GM23248 (cell line): ENCODE data around the gene APLF. TPM values are rescaled to one million over a fixed set of nuclear protein-coding genes. Genes with fewer than 3 reads are reported as not detected.
A peak's percentile ranks its signal among the peaks of the same experiment; 100 is the strongest.
"Not testable (repeated sequence)": the region's sequence is repeated elsewhere in the genome, so short reads cannot be mapped to it uniquely, and the experiment has no call there.

Experiments used
- DNase-seq: peaks from one replicate; pipeline ENCODE4 v3.0.0-alpha.2; 2015
- H2AFZ ChIP-seq: fragments of 200-600 bp; sonication (generic); 2 replicates; pipeline ENCODE4 v1.6.1; 2016; ENCODE audit warnings: antibody characterized with exemption
- H3F3A ChIP-seq: fragments of 200-600 bp; sonication (generic); 2 replicates; pipeline ENCODE4 v1.6.1; 2016; ENCODE audit warnings: mild to moderate bottlenecking, antibody characterized with exemption, mixed run types; ENCODE audit not compliant: insufficient read depth
- H3K27ac ChIP-seq: fragments of 200-600 bp; sonication (generic); 2 replicates; pipeline ENCODE4 v1.5.1; 2016; ENCODE audit warnings: mild to moderate bottlenecking
- H3K27me3 ChIP-seq: fragments of 200-600 bp; sonication (generic); replicated peaks from 2 replicates; pipeline ENCODE4 v1.6.1; 2016; ENCODE audit warnings: mild to moderate bottlenecking; ENCODE audit not compliant: insufficient read depth
- H3K36me3 ChIP-seq: fragments of 200-600 bp; sonication (generic); 2 replicates; pipeline ENCODE4 v1.6.1; 2016; ENCODE audit warnings: low read depth, mild to moderate bottlenecking
- H3K4me1 ChIP-seq: fragments of 200-600 bp; sonication (generic); 2 replicates; pipeline ENCODE4 v1.6.1; 2016; ENCODE audit warnings: mild to moderate bottlenecking; ENCODE audit not compliant: insufficient read depth
- H3K4me2 ChIP-seq: fragments of 200-600 bp; sonication (generic); one replicate; pipeline ENCODE4 v1.6.1; 2016; ENCODE audit warnings: mild to moderate bottlenecking; ENCODE audit not compliant: unreplicated experiment
- H3K4me3 ChIP-seq: fragments of 200-600 bp; sonication (generic); 2 replicates; pipeline ENCODE4 v1.5.1; 2016; ENCODE audit warnings: mild to moderate bottlenecking
- H3K79me2 ChIP-seq: fragments of 200-600 bp; sonication (generic); 2 replicates; pipeline ENCODE4 v1.6.1; 2016; ENCODE audit warnings: mild to moderate bottlenecking; ENCODE audit not compliant: insufficient read depth
- H3K9ac ChIP-seq: fragments of 200-600 bp; sonication (generic); 2 replicates; pipeline ENCODE4 v1.6.1; 2016; ENCODE audit warnings: mild to moderate bottlenecking
- H3K9me2 ChIP-seq: fragments of 200-600 bp; sonication (generic); 2 replicates; pipeline ENCODE4 v1.6.1; 2016; ENCODE audit warnings: mixed run types, mild to moderate bottlenecking, moderate library complexity; ENCODE audit not compliant: insufficient read depth
- H3K9me3 ChIP-seq: fragments of 200-600 bp; sonication (generic); one replicate; pipeline ENCODE4 v1.6.1; 2017; ENCODE audit warnings: low read depth
- H4K20me1 ChIP-seq: fragments of 200-600 bp; sonication (generic); 2 replicates; pipeline ENCODE4 v1.6.0; 2016; ENCODE audit not compliant: insufficient read depth
- EZH2 ChIP-seq: fragments of 200-600 bp; sonication (generic); IDR thresholded peaks from 2 replicates; pipeline ENCODE4 v1.6.1; 2018; ENCODE audit warnings: antibody characterized with exemption, mild to moderate bottlenecking; ENCODE audit not compliant: insufficient read depth, poor library complexity, severe bottlenecking
- EZH2phosphoT487 ChIP-seq: fragments of 200-600 bp; sonication (generic); IDR thresholded peaks from 2 replicates; pipeline ENCODE4 v1.6.1; 2018; ENCODE audit warnings: antibody characterized with exemption, moderate library complexity, mild to moderate bottlenecking, low read depth; ENCODE audit not compliant: insufficient read depth
- WGBS, 2 experiments: methylation state at CpG; one replicate each; pipeline ENCODE4 v1.1.6; 2015 to 2017; ENCODE audit warnings: low lambda C conversion rate in 2 of 2, low coverage in 1 of 2; ENCODE audit errors: missing lambda C conversion rate in 2 of 2; 5-methylcytosine and 5-hydroxymethylcytosine counted together
- in situ Hi-C: fragments of 300-500 bp; cut with MboI; formaldehyde crosslinking; loops from 2 replicates; pipeline ENCODE4 v1.15.0; 2020
- polyA plus RNA-seq: library from polyadenylated mRNA; unstranded; fragments of >200 nt; fragmentation: Nextera tagmentation; extraction: Ambion mirVana; gene quantifications from 2 replicates; pipeline ENCODE4 v1.2.1, GENCODE V29; 2016
- total RNA-seq: library from RNA; depleted of rRNA; stranded (reverse); fragments of >200 nt; shearing (Covaris generic); gene quantifications from 2 replicates; pipeline ENCODE4 v1.2.3, GENCODE V29; 2014

APLF gene
- total and polyA plus RNA-seq, 2 experiments from 2014 or later, result 3.6 to 4.0 TPM

DNA sequence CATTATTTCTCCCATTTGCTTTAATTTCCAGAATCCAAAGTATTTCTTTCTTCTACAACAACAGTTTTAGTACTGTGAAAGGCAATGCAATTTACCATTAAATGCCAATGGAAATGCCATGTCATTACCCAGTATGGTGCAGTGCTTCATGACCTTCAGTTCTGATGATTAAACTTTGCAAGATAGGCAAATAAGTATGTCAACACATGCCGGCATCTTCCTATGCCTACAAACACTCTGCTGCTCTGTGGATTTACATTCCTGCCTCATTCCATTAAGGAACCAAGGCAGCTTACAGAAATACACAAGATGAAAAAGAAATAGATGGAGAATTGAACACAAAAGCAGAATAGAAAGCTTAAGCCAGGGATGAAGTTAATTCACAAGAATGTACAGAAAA, 123.3 kb downstream of the APLF start:
- H3K79me2 ChIP-seq, result no peaks in the 10 kb centered on the region
- no peaks in the 10 kb centered on the region for H3K36me3 ChIP-seq
- no peaks in the 10 kb centered on the region for H4K20me1 ChIP-seq
- WGBS, 2 experiments, result 98 to 100% methylated on average over 1 of the region's 1 CpG
- H3K27me3 ChIP-seq, result no peaks in the 10 kb centered on the region
- TF ChIP-seq EZH2phosphoT487 (no peak), EZH2 (no peak)
- no peak overlapping the region for H3K9ac ChIP-seq
- no peaks in the 10 kb centered on the region for H3K9me3 ChIP-seq
- no peak for DNase-seq
- H3F3A ChIP-seq, result no peaks in the 10 kb centered on the region
- in situ Hi-C loops, result no loop called here
- no peaks in the 10 kb centered on the region for H3K9me2 ChIP-seq
- H2AFZ ChIP-seq, result no peak overlapping the region
- H3K4me3 ChIP-seq, result no peak overlapping the region
- H3K4me2 ChIP-seq, result no peak overlapping the region
- H3K27ac ChIP-seq, result no peak overlapping the region
- H3K4me1 ChIP-seq, result no peaks in the 10 kb centered on the region

DNA sequence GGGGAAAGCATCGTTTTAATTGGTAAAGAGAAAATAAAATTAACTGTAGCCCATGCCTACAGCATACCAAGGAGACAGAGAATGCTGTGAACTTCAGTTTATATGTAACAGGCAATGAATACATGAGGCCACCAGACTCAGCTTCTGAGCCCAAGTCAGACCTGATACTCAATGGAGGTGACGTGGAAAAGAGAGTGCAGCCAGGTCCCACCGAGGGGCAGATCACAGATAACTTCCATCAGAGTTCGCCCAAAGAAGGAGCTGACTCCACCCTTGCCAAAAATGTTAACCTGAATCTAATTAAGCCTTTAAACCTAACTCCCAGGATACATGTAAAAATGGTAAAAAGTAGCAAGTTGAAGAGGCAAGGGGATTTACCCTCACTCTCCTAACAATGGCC, 123.8 kb downstream of the APLF start:
- in situ Hi-C loops, result no loop called here
- Histone ChIP-seq H3K4me3 (no peak overlapping the region), H3K36me3 (no peaks in the 10 kb centered on the region), H3K4me1 (no peaks in the 10 kb centered on the region), H3K27me3 (no peaks in the 10 kb centered on the region), H3F3A (no peaks in the 10 kb centered on the region), H3K27ac (no peak overlapping the region), H3K4me2 (no peak overlapping the region), H2AFZ (no peak overlapping the region), H3K9me2 (no peaks in the 10 kb centered on the region), H3K79me2 (no peaks in the 10 kb centered on the region), H3K9ac (no peak overlapping the region), H3K9me3 (no peaks in the 10 kb centered on the region), H4K20me1 (no peaks in the 10 kb centered on the region)
- DNase-seq, result no peak
- TF ChIP-seq EZH2phosphoT487 (no peak), EZH2 (no peak)
- 74 to 75% methylated on average over 4 of the region's 4 CpGs for WGBS, 2 experiments

DNA sequence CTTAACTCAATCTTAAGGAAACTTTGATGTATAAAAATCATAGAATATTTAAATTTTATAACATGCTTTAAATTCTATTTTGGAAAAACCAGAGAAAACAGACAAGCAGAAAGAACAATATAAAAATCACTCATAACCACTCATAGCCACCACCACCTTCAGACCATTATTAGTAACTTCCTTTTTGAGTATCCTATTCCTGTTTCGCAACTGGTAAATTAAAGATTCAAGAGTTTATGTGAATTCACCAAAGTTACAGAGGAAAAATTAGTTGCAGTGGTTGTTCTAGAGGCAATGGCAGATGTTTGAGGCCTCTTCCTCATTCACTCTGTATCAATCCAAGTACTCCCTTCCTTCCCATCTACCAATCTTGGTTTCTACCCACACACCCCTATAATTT, 126.7 kb downstream of the APLF start:
- DNase-seq, result peak; percentile 3
- H3K36me3 ChIP-seq, result no peaks in the 10 kb centered on the region
- no peaks in the 10 kb centered on the region for H3K27me3 ChIP-seq
- TF ChIP-seq EZH2phosphoT487, result no peak
- no peak for TF ChIP-seq EZH2
- no peaks in the 10 kb centered on the region for H4K20me1 ChIP-seq
- H3K4me2 ChIP-seq, result no peak overlapping the region
- H3K4me1 ChIP-seq, result no peaks in the 10 kb centered on the region
- H3K27ac ChIP-seq, result no peak overlapping the region
- H2AFZ ChIP-seq, result no peak overlapping the region
- in situ Hi-C loops, result no loop called here
- H3K9me3 ChIP-seq, result no peaks in the 10 kb centered on the region
- 90 to 98% methylated on average over 1 of the region's 1 CpG for WGBS, 2 experiments
- H3K9me2 ChIP-seq, result no peaks in the 10 kb centered on the region
- no peaks in the 10 kb centered on the region for H3F3A ChIP-seq
- no peak overlapping the region for H3K9ac ChIP-seq
- H3K4me3 ChIP-seq, result no peak overlapping the region
- H3K79me2 ChIP-seq, result no peaks in the 10 kb centered on the region

DNA sequence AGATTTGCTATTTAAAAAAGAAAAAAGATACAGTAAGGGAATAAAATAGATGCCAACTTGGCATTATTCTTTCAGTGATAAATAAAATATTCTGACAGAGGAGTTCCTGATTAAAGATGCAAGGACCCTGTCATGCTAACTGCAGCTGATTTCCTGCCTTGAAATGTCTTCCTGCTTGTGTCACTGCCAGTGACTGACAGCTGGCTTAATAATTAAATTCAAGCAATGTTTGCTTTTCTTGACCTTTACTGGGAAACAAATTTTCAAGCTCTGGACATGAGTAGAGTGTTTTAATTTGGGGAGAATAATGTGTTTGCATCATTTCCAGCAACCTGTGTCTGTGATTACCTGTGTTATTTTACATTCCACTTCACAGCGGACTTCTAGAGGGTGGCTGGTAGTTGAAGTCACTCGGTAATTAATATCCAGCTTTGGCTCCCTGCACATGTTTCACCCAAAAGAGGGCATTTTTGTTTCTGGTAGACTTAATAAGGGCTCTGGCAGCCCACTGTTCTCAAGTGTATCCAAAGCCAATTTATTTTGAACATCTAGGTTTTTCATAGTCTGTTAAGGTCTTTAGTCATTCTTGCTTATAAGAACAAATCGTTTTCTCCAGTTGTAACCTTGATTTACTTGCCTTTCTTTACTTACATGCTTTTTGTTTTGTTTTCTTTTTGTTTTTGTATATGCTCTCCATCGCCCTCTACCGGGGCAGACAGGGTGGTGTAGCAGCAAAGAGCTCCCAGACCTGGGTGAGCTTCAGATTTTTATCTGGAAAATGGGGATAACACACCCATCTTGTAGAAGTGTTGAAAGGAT, 127.5 kb downstream of the APLF start:
- Histone ChIP-seq H3K9me3 (no peaks in the 10 kb centered on the region), H3F3A (no peaks in the 10 kb centered on the region), H3K79me2 (no peaks in the 10 kb centered on the region), H3K9me2 (no peaks in the 10 kb centered on the region), H4K20me1 (no peaks in the 10 kb centered on the region), H3K4me2 (no peak overlapping the region), H3K27ac (no peak overlapping the region), H2AFZ (peak overlapping the region; percentile 44), H3K4me1 (no peaks in the 10 kb centered on the region), H3K4me3 (no peak overlapping the region), H3K27me3 (no peaks in the 10 kb centered on the region), H3K36me3 (no peaks in the 10 kb centered on the region), H3K9ac (no peak overlapping the region)
- 28 to 30% methylated on average over 5 of the region's 5 CpGs for WGBS, 2 experiments
- DNase-seq, result peak; percentile 57
- no peak for TF ChIP-seq EZH2phosphoT487
- no peak for TF ChIP-seq EZH2
- in situ Hi-C loops, result no loop called here

DNA sequence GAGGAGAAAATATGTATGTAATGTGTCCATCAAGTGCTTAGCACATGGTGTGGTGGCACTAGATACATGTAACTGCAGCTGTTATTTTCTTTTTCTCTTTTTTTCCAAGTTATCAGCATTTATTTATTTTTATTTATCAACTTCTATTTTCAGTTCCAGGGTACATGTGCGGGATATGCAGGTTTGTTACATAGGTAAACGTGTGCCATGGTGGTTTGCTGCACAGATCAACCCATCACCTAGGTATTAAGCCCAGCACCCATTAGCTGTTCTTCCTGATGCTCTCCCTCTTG, 128.1 kb downstream of the APLF start:
- H3K36me3 ChIP-seq, H3F3A ChIP-seq, H3K9me2 ChIP-seq, H3K9me3 ChIP-seq, H3K9ac ChIP-seq, H3K27me3 ChIP-seq, H3K27ac ChIP-seq, DNase-seq, H3K79me2 ChIP-seq, H3K4me1 ChIP-seq, H3K4me3 ChIP-seq, in situ Hi-C loops, H2AFZ ChIP-seq, H4K20me1 ChIP-seq, H3K4me2 ChIP-seq: not testable (repeated sequence)
- WGBS, 2 experiments, result 50 to 63% methylated on average over 2 of the region's 2 CpGs

DNA sequence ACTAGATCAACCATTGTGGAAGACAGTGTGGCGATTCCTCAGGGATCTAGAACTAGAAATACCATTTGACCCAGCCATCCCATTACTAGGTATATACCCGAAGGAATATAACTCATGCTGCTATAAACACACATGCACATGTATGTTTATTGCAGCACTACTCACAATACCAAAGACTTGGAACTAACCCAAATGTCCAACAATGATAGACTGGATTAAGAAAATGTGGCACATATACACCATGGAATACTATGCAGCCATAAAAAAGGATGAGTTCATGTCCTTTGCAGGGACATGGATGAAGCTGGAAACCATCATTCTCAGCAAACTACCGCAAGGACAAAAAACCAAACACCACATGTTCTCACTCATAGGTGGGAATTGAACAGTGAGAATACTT, 133.1 kb downstream of the APLF start:
- H3K4me3 ChIP-seq, H3F3A ChIP-seq, H3K9me3 ChIP-seq, H3K9me2 ChIP-seq, H3K4me2 ChIP-seq, H3K36me3 ChIP-seq, H2AFZ ChIP-seq, DNase-seq, H3K27me3 ChIP-seq, H3K4me1 ChIP-seq, H3K27ac ChIP-seq, H4K20me1 ChIP-seq, in situ Hi-C loops, H3K9ac ChIP-seq, H3K79me2 ChIP-seq: not testable (repeated sequence)
- 67 to 81% methylated on average over 3 of the region's 3 CpGs for WGBS, 2 experiments
